HEK293 (cell line): ENCODE results near the gene GNG4.
A peak's percentile ranks its signal among the peaks of the same experiment; 100 is the strongest.

Experiments used
- CTCF ChIA-PET: fragments of 350-600 bp; formaldehyde crosslinking; extraction: SDS; loops from one replicate; lab custom pipeline; 2021; ENCODE audit warnings: antibody characterized with exemption; lab: Yijun Ruan, JAX
- POLR2A ChIA-PET: fragments of 300-600 bp; formaldehyde crosslinking; extraction: SDS; loops from one replicate; lab custom pipeline; 2020; ENCODE audit warnings: antibody characterized with exemption, inconsistent platforms; lab: Yijun Ruan, JAX
- H3K27ac ChIP-seq: fragments of 200-500 bp; sonication (Bioruptor generic); 2 replicates; pipeline ENCODE4 v1.5.1; 2014; ENCODE audit warnings: low read depth, low read length, control low read depth, inconsistent platforms; ENCODE audit errors: extremely low read depth
- H3K36me3 ChIP-seq, 2 experiments: fragments of 200-500 bp in 1 of 2; sonication (Bioruptor generic) in 1 of 2; 1 replicate in 1 of 2; 2 replicates in 1 of 2; pipeline ENCODE4 v1.5.1; 2014 to 2017; ENCODE audit warnings: inconsistent platforms in 2 of 2, low read length in 2 of 2; ENCODE audit not compliant: control insufficient read depth in 2 of 2, insufficient read depth in 1 of 2
- H3K4me1 ChIP-seq: fragments of 200-500 bp; sonication (Bioruptor generic); 2 replicates; pipeline ENCODE4 v1.5.1; 2014; ENCODE audit warnings: mild to moderate bottlenecking, low read length, inconsistent platforms; ENCODE audit not compliant: control insufficient read depth, insufficient read depth
- H3K4me3 ChIP-seq: 2 replicates; pipeline ENCODE4 v1.5.1; 2011; ENCODE audit warnings: low read depth, mild to moderate bottlenecking, control low read depth, low read length, moderate library complexity
- H3K9me3 ChIP-seq: fragments of 200-500 bp; sonication (Bioruptor generic); 2 replicates; pipeline ENCODE4 v1.5.1; 2014; ENCODE audit warnings: low read depth, low read length, inconsistent platforms; ENCODE audit not compliant: control insufficient read depth, insufficient read depth
- GFI1B ChIP-seq: fragments of 450-650 bp; formaldehyde crosslinking; IDR thresholded peaks from 2 replicates; pipeline ENCODE4 v1.5.1; 2016; ENCODE audit warnings: missing biosample characterization, missing genetic modification characterization
- KLF9 ChIP-seq: fragments of 450-650 bp; formaldehyde crosslinking; IDR thresholded peaks from 2 replicates; pipeline ENCODE4 v1.5.1; 2016; ENCODE audit warnings: missing biosample characterization, missing genetic modification characterization, low read depth
- OSR2 ChIP-seq: fragments of 450-650 bp; formaldehyde crosslinking; IDR thresholded peaks from 2 replicates; pipeline ENCODE4 v1.5.1; 2016; ENCODE audit warnings: missing biosample characterization, missing genetic modification characterization
- SP2 ChIP-seq: fragments of 450-650 bp; formaldehyde crosslinking; IDR thresholded peaks from 2 replicates; pipeline ENCODE4 v1.5.1; 2016; ENCODE audit warnings: missing biosample characterization, missing genetic modification characterization
- TRIM28 ChIP-seq: IDR thresholded peaks from 2 replicates; pipeline ENCODE4 v1.6.1; 2011; ENCODE audit warnings: low read length, control low read depth, borderline replicate concordance
- YY1 ChIP-seq: fragments of 450-650 bp; formaldehyde crosslinking; IDR thresholded peaks from 2 replicates; pipeline ENCODE4 v1.5.1; 2018; ENCODE audit warnings: missing biosample characterization, missing genetic modification characterization
- YY2 ChIP-seq: fragments of 450-650 bp; formaldehyde crosslinking; IDR thresholded peaks from 2 replicates; pipeline ENCODE4 v1.5.1; 2016; ENCODE audit warnings: missing biosample characterization, missing genetic modification characterization
- ZBTB17 ChIP-seq: fragments of 450-650 bp; formaldehyde crosslinking; IDR thresholded peaks from 2 replicates; pipeline ENCODE4 v1.5.1; 2016; ENCODE audit warnings: missing biosample characterization, missing genetic modification characterization
- ZBTB20 ChIP-seq: fragments of 450-650 bp; formaldehyde crosslinking; IDR thresholded peaks from 2 replicates; pipeline ENCODE4 v1.5.1; 2016; ENCODE audit warnings: missing biosample characterization, missing genetic modification characterization
- ZBTB21 ChIP-seq: fragments of 450-650 bp; formaldehyde crosslinking; IDR thresholded peaks from 2 replicates; pipeline ENCODE4 v1.5.1; 2017; ENCODE audit warnings: missing biosample characterization, missing genetic modification characterization
- ZBTB6 ChIP-seq: fragments of 450-650 bp; formaldehyde crosslinking; IDR thresholded peaks from 2 replicates; pipeline ENCODE4 v1.5.1; 2017; ENCODE audit warnings: missing biosample characterization, missing genetic modification characterization
- ZIC2 ChIP-seq: fragments of 450-650 bp; formaldehyde crosslinking; IDR thresholded peaks from 2 replicates; pipeline ENCODE4 v1.5.1; 2016; ENCODE audit warnings: missing biosample characterization, missing genetic modification characterization
- ZNF140 ChIP-seq: fragments of 450-650 bp; formaldehyde crosslinking; IDR thresholded peaks from 2 replicates; pipeline ENCODE4 v1.5.1; 2016; ENCODE audit warnings: missing biosample characterization, missing genetic modification characterization
- ZNF169 ChIP-seq: fragments of 450-650 bp; formaldehyde crosslinking; IDR thresholded peaks from 2 replicates; pipeline ENCODE4 v1.5.1; 2016; ENCODE audit warnings: missing biosample characterization, missing genetic modification characterization
- ZNF280D ChIP-seq: fragments of 450-650 bp; formaldehyde crosslinking; IDR thresholded peaks from 2 replicates; pipeline ENCODE4 v1.5.1; 2016; ENCODE audit warnings: missing biosample characterization, missing genetic modification characterization
- ZNF292 ChIP-seq: fragments of 450-650 bp; formaldehyde crosslinking; IDR thresholded peaks from 2 replicates; pipeline ENCODE4 v1.5.1; 2016; ENCODE audit warnings: low read depth, missing biosample characterization, missing genetic modification characterization, borderline replicate concordance
- ZNF449 ChIP-seq: fragments of 450-650 bp; formaldehyde crosslinking; IDR thresholded peaks from 2 replicates; pipeline ENCODE4 v1.5.1; 2017; ENCODE audit warnings: missing biosample characterization, mild to moderate bottlenecking, missing genetic modification characterization, moderate library complexity
- ZNF558 ChIP-seq: fragments of 450-650 bp; formaldehyde crosslinking; IDR thresholded peaks from 2 replicates; pipeline ENCODE4 v1.5.1; 2016; ENCODE audit warnings: missing biosample characterization, missing genetic modification characterization
- ZNF610 ChIP-seq: fragments of 450-650 bp; formaldehyde crosslinking; IDR thresholded peaks from 2 replicates; pipeline ENCODE4 v1.5.1; 2016; ENCODE audit warnings: missing biosample characterization, missing genetic modification characterization, borderline replicate concordance
- ZNF621 ChIP-seq: fragments of 450-650 bp; formaldehyde crosslinking; IDR thresholded peaks from 2 replicates; pipeline ENCODE4 v1.5.1; 2017; ENCODE audit warnings: missing biosample characterization, missing genetic modification characterization
- ZNF777 ChIP-seq: fragments of 450-650 bp; formaldehyde crosslinking; IDR thresholded peaks from 2 replicates; pipeline ENCODE4 v1.5.1; 2017; ENCODE audit warnings: missing biosample characterization, missing genetic modification characterization, borderline replicate concordance
- ZNF785 ChIP-seq: fragments of 450-650 bp; formaldehyde crosslinking; IDR thresholded peaks from 2 replicates; pipeline ENCODE4 v1.5.1; 2016; ENCODE audit warnings: missing biosample characterization, missing genetic modification characterization

GNG4 gene

GRCh38 chr1:235643837-235644692, 5.5 kb downstream of the GNG4 start:
- CTCF ChIA-PET, result no interaction called here
- POLR2A ChIA-PET, result no interaction called here
- TF ChIP-seq TRIM28 (no peak), ZBTB6 (tag by site-specific recombination) (no peak), ZNF140 (tag by site-specific recombination) (no peak), ZNF292 (tag by site-specific recombination) (no peak), ZBTB17 (tag by site-specific recombination) (no peak)
- Histone ChIP-seq H3K9me3 (no peaks in the 10 kb centered on the region), H3K4me1 (peaks cover 6% of the 10 kb centered on the region; the same call in 1 of the 2 replicates), H3K4me3 (no peak overlapping the region), H3K27ac (no peak overlapping the region), H3K36me3 (no peaks in the 10 kb centered on the region)

- no peak overlapping the region for H3K4me3 ChIP-seq
- H3K9me3 ChIP-seq, result no peaks in the 10 kb centered on the region
- H3K36me3 ChIP-seq, result no peaks in the 10 kb centered on the region
- peak overlapping the region; percentile 6; the same call in 1 of the 2 replicates for H3K27ac ChIP-seq
- ChIA-PET CTCF (interaction anchor here (1.2 kb wide), 1 partner anchor 9 kb away, joined by 3 read pairs; no protein-coding TSS in a partner anchor), POLR2A (interaction anchor here (1.0 kb wide), 1 partner anchor 139 kb away, joined by 3 read pairs; the partner anchor contains the start of gene B3GALNT2)
- 0 out of 2 replicates have a peak, but pooled peaks have one; percentile 31 for TF ChIP-seq ZNF621 (tag by site-specific recombination)
- no peak for TF ChIP-seq ZNF785
- peak; percentile 8; the same call in 1 of the 2 replicates for TF ChIP-seq ZBTB20 (tag by site-specific recombination)
- TF ChIP-seq, all 188 proteins: peak for 2
- H3K4me1 ChIP-seq, result peaks cover 3% of the 10 kb centered on the region; the same call in 1 of the 2 replicates
Observed at GRCh38 chr1:235642943-235643371, 6.6 kb downstream of the GNG4 start.

GRCh38 chr1:235642011-235642942, 7.3 kb downstream of the GNG4 start:
- peak overlapping the region; percentile 17 for H3K4me3 ChIP-seq
- peaks cover 3% of the 10 kb centered on the region; the same call in 1 of the 2 replicates for H3K4me1 ChIP-seq
- ChIA-PET CTCF (interaction anchor here (1.2 kb wide), 1 partner anchor 8 kb away, joined by 3 read pairs; no protein-coding TSS in a partner anchor), POLR2A (interaction anchor here (1.0 kb wide), 1 partner anchor 138 kb away, joined by 3 read pairs; the partner anchor contains the start of gene B3GALNT2)
- no peaks in the 10 kb centered on the region for H3K9me3 ChIP-seq
- H3K27ac ChIP-seq, result peak overlapping the region; percentile 32; the same call in 1 of the 2 replicates
- H3K36me3 ChIP-seq, result no peaks in the 10 kb centered on the region
- TF ChIP-seq KLF9 (no peak), ZNF777 (tag by site-specific recombination) (no peak), ZNF169 (tag by site-specific recombination) (no peak), ZIC2 (tag by site-specific recombination) (peak; percentile 55; the same call in 1 of the 2 replicates), SP2 (tag by site-specific recombination) (peak; percentile 37; the same call in 1 of the 2 replicates), YY2 (tag by site-specific recombination) (no peak), GFI1B (tag by site-specific recombination) (no peak), ZNF449 (no peak), ZNF558 (no peak), ZNF610 (tag by site-specific recombination) (no peak), ZNF280D (no peak), YY1 (no peak), ZBTB21 (tag by site-specific recombination) (no peak), OSR2 (tag by site-specific recombination) (no peak)
